ENCODE results near the gene TMEM8B. TPM values are rescaled to one million over a fixed set of nuclear protein-coding genes. Genes with fewer than 3 reads are reported as not detected.

Gene TMEM8B
- total RNA-seq, 1 experiment from 2014 or later: 7.2 TPM

- Histone ChIP-seq H3K27ac (ENCODE audit: low read depth, low read length) (no peak overlapping the region), H3K27me3 (ENCODE audit: insufficient read depth, low read length) (no peaks in the 10 kb centered on the region), H3K79me2 (ENCODE audit: insufficient read depth, low read length) (no peaks in the 10 kb centered on the region), H3K4me3 (replicated peaks in 1 of 2; ENCODE audit: low read depth in 1 of 2, low read length in 2 of 2) (no peak overlapping the region), H3K9ac (ENCODE audit: low read length) (no peak overlapping the region), H3K9me2 (ENCODE audit: insufficient read depth) (no peaks in the 10 kb centered on the region), H3K4me1 (ENCODE audit: control insufficient read depth in 1 of 2, insufficient read depth in 2 of 2, low read length in 2 of 2) (peaks cover 0 to 3% of the 10 kb centered on the region in 2 experiments; a peak in 1 of 4 replicates), H3K4me2 (ENCODE audit: low read length) (peak overlapping the region; percentile 32), H4K20me1 (ENCODE audit: insufficient read depth) (no peaks in the 10 kb centered on the region), H3K36me3 (ENCODE audit: control insufficient read depth in 1 of 2, insufficient read depth in 2 of 2, low read length in 2 of 2) (no peaks in the 10 kb centered on the region), H2AFZ (ENCODE audit: low read depth, low read length, poor library complexity, severe bottlenecking) (peak overlapping the region; percentile 93), H3K9me3 (ENCODE audit: control insufficient read depth in 1 of 2, insufficient read depth in 1 of 2, low read depth in 1 of 2, low read length in 2 of 2) (no peaks in the 10 kb centered on the region)
- TF ChIP-seq YY1 (IDR thresholded peaks at IDR 0.05; ENCODE audit: extremely low read depth, insufficient replicate concordance, low read depth, low read length) (peak; percentile 19), RAD21 (IDR thresholded peaks at IDR 0.05; ENCODE audit: low read depth) (peak; percentile 88), ZNF274 (IDR thresholded peaks at IDR 0.05; ENCODE audit: low read depth, low read length) (no peak), CEBPB (IDR thresholded peaks at IDR 0.05; ENCODE audit: low read depth) (no peak), SIN3A (IDR thresholded peaks at IDR 0.05; ENCODE audit: low read depth) (no peak), SP1 (IDR thresholded peaks at IDR 0.05; ENCODE audit: low read depth) (no peak), CBX3 (IDR thresholded peaks at IDR 0.05; ENCODE audit: low read depth) (0 out of 2 replicates have a peak, but pooled peaks have one; percentile 42), FOSL1 (IDR thresholded peaks at IDR 0.05; ENCODE audit: low read depth) (no peak), ATF3 (IDR thresholded peaks at IDR 0.05) (no peak), EZH2 (IDR thresholded peaks at IDR 0.05) (no peak), JUND (IDR thresholded peaks at IDR 0.05) (no peak), SRF (IDR thresholded peaks at IDR 0.05; ENCODE audit: low read depth) (no peak)
- TF ChIP-seq, protein P1, sequence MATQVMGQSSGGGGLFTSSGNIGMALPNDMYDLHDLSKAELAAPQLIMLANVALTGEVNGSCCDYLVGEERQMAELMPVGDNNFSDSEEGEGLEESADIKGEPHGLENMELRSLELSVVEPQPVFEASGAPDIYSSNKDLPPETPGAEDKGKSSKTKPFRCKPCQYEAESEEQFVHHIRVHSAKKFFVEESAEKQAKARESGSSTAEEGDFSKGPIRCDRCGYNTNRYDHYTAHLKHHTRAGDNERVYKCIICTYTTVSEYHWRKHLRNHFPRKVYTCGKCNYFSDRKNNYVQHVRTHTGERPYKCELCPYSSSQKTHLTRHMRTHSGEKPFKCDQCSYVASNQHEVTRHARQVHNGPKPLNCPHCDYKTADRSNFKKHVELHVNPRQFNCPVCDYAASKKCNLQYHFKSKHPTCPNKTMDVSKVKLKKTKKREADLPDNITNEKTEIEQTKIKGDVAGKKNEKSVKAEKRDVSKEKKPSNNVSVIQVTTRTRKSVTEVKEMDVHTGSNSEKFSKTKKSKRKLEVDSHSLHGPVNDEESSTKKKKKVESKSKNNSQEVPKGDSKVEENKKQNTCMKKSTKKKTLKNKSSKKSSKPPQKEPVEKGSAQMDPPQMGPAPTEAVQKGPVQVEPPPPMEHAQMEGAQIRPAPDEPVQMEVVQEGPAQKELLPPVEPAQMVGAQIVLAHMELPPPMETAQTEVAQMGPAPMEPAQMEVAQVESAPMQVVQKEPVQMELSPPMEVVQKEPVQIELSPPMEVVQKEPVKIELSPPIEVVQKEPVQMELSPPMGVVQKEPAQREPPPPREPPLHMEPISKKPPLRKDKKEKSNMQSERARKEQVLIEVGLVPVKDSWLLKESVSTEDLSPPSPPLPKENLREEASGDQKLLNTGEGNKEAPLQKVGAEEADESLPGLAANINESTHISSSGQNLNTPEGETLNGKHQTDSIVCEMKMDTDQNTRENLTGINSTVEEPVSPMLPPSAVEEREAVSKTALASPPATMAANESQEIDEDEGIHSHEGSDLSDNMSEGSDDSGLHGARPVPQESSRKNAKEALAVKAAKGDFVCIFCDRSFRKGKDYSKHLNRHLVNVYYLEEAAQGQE (IDR thresholded peaks at IDR 0.05; ENCODE audit: low read depth): no peak
- TF ChIP-seq, protein P2, sequence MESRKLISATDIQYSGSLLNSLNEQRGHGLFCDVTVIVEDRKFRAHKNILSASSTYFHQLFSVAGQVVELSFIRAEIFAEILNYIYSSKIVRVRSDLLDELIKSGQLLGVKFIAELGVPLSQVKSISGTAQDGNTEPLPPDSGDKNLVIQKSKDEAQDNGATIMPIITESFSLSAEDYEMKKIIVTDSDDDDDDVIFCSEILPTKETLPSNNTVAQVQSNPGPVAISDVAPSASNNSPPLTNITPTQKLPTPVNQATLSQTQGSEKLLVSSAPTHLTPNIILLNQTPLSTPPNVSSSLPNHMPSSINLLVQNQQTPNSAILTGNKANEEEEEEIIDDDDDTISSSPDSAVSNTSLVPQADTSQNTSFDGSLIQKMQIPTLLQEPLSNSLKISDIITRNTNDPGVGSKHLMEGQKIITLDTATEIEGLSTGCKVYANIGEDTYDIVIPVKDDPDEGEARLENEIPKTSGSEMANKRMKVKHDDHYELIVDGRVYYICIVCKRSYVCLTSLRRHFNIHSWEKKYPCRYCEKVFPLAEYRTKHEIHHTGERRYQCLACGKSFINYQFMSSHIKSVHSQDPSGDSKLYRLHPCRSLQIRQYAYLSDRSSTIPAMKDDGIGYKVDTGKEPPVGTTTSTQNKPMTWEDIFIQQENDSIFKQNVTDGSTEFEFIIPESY (IDR thresholded peaks at IDR 0.05; ENCODE audit: extremely low read depth, insufficient replicate concordance, low read length): no peak
- TF ChIP-seq, protein P3, sequence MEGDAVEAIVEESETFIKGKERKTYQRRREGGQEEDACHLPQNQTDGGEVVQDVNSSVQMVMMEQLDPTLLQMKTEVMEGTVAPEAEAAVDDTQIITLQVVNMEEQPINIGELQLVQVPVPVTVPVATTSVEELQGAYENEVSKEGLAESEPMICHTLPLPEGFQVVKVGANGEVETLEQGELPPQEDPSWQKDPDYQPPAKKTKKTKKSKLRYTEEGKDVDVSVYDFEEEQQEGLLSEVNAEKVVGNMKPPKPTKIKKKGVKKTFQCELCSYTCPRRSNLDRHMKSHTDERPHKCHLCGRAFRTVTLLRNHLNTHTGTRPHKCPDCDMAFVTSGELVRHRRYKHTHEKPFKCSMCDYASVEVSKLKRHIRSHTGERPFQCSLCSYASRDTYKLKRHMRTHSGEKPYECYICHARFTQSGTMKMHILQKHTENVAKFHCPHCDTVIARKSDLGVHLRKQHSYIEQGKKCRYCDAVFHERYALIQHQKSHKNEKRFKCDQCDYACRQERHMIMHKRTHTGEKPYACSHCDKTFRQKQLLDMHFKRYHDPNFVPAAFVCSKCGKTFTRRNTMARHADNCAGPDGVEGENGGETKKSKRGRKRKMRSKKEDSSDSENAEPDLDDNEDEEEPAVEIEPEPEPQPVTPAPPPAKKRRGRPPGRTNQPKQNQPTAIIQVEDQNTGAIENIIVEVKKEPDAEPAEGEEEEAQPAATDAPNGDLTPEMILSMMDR (IDR thresholded peaks at IDR 0.05 in 2 of 3, conservative IDR thresholded peaks at IDR 0.05 in 1 of 3; ENCODE audit: borderline replicate concordance in 1 of 3, insufficient read depth in 1 of 3, low read depth in 2 of 3, low read length in 2 of 3): peak; percentile 93 to 99 (median 97)
- ChIA-PET CTCF (interaction anchor here (0.7 to 2.6 kb wide), 31 partner anchors 10 to 361 kb away, joined by 3 to 50 read pairs (median 6); partner anchors contain the start of genes CREB3, FAM221B, HINT2 and HRCT1), RAD21 (ENCODE audit: low non-redundant PET in 1 of 2, low total read pairs in 2 of 2, uncharacterized antibody in 2 of 2, unreplicated experiment in 2 of 2) (interaction anchor here (0.8 to 1.4 kb wide), 5 partner anchors 56 to 186 kb away, joined by 3 to 11 read pairs (median 4); no protein-coding TSS in a partner anchor), POLR2A (interaction anchor here (0.7 kb wide), 1 partner anchor 68 kb away, joined by 3 read pairs; the partner anchor contains the start of gene HINT2)
- DNase-seq (ENCODE audit: low read depth, low spot score): peak; percentile 71
- intact Hi-C loops (cut with micrococcal nuclease): loop anchor here (1.0 kb wide), 2 partner anchors 56 to 92 kb away; no protein-coding TSS in a partner anchor
- no TSS peak for BruUV-seq (replicated peaks)
- peak; percentile 95 for ATAC-seq
These were observed 53.3 kb downstream of the TMEM8B start for GRCh38 chr9:35882263-35882848.
